GDM1 (cell line): ENCODE results near the gene RPL13.
"Not testable (repeated sequence)": the region's sequence is repeated elsewhere in the genome, so short reads cannot be mapped to it uniquely, and the experiment has no call there.

Experiments
- DNase-seq: peaks from one replicate; lab custom pipeline; 2025; lab: John Stamatoyannopoulos, UW

The RPL13 gene

DNA sequence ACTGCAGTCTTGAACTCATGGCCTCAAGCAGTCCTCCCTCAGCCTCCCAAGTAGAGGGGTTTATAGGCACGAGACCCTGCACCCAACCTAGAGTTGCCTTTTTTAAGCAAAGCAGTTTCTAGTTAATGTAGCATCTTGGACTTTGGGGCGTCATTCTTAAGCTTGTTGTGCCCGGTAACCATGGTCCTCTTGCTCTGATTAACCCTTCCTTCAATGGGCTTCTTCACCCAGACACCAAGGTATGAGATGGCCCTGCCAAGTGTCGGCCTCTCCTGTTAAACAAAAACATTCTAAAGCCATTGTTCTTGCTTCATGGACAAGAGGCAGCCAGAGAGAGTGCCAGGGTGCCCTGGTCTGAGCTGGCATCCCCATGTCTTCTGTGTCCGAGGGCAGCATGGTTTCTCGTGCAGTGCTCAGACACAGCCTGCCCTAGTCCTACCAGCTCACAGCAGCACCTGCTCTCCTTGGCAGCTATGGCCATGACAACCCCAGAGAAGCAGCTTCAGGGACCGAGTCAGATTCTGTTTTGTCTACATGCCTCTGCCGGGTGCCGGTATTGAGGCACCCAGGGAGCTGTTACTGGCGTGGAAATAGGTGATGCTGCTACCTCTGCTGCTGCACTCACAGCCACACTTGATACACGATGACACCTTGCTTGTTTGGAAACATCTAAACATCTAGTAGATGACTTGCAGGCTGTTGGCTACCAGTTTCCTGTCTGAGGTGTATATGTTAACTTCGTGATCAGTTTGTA lies 3.3 kb downstream of the RPL13 start:
- no peak for DNase-seq

DNA sequence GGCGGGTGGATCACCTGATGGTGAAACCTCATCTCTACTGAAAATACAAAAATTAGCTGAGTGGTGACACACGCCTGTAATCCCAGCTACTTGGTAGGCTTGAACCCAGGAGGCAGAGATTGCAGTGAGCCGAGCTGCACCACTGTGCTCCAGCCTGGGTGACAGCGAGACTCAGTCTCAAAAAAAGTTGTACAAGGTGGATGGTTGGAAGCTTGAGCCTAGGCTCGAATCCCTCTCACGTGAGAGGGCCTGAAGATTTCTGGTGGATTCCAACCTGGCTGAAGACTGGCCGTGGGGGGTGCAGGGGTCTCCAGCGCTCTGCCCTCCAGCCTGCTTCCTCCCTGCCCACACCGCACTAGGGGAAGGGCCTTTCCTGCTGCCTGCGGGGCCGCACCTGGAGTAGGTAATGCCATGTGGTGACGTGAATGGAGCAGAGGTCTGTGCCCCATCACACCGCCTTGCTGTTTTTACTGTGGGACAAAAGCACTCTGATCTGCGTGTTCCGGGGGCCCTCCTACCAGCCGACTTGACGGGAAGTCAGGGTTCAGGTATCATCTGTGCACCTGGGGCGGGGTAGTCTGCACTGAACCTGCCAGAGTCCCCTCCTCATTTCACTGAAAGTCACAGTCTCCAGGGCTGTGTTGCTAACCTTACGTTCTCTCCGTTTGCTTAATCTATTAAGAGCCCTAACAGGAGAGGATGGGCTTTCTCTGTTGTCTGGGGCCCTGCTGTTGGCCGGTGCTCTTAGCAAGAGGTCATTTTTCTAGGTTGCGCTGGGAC lies 4.2 kb downstream of the RPL13 start:
- DNase-seq: no peak

DNA sequence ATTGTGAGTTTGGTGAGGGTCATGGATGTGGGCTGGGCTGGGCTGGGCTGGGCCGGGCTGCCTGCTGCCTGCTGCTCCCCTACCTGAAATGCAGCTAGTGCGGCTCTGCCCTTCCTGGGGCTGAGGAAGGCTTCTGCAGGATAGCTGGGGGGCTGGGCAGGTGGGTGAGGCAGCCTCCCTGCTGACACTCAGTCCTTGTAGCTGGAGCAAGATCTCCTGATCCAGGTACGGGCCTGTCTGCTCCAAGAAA lies 4.7 kb downstream of the RPL13 start:
- no peak for DNase-seq

DNA sequence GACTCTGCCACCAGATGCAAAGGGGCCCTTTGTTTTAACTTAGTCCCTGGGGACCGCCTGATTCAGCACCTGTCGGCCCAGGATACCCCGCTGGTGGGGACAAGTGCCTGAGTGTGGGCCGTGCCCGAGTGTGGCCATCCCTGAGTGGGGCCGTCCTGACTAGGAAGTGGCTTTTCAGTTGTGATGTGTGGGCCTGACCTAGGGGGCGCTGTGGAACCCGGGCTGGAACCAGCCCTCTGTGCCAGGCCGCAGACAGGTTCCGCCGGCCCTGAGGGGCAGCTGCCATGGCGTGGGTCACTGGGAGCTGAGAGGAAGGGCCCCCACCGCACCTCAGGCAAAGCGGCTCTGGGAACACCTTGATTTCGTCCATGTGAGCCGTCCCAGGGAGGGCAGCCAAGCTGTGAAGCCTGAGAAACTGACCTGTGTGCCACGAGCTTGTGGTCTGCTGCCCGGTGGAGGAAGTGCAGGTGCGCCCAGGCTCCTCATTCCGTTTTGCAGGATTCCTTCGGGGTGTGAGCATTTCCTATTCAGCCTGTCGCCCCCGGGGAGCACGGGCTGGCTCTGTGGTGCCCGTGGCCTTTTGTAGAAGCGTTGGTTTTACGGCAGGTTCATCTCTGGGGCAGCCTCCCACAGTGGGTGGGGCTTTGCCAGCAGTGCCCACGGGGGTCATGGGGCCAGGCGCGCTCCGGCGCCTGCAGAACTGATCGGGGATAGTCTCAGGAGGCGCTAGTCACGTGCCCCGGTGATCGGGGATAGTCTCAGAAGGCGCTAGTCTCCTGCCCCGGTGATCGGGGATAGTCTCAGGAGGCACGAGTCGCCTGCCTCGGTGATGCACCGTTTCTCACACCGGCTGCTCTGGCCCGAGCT lies 5.3 kb downstream of the RPL13 start:
- DNase-seq: peak; percentile 27

DNA sequence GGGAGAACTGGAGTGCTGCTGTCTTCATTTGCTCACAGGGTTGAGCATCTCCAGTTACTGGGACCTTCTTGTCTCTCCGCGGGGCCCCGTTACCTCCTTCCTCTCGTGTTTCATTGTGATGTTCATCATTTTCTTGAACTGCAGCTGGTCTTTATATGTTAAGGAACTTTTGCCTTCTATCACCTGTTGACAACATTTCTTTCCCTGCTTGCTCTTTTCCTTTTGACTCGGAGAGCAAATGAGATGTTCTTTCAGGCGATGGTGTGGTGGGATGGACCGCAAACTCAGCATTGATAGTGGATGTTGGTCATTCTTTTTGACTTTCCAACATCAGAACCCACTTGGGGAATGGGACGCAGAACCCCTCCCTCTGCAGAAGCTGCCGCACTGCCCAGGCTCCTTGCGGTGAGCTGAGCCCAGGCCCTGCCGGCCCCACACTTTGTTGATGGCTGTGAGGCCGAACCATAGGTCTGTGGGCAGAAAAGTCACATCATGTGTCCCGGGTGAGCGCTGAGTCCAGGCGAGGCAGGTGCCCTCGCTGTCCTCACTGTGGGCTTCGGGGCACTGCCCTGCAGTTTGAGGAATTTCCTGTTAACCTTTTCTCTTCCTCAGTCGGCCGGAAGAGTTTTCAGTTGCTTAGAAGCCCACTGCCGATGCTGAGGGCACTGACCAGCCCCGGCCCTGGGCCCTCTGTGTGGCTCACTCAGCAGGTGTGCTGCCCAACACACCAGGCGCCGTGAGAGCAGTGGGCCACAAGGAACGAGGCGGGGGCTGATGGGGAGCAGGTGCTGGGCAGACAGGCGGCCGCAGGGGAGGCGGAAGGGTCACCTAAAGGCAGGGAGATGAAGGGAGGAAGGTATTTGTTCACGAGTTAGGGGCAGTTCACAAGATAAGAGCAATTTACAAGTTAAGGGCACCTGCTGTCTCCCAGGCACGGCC lies 7.4 kb downstream of the RPL13 start:
- no peak for DNase-seq

DNA sequence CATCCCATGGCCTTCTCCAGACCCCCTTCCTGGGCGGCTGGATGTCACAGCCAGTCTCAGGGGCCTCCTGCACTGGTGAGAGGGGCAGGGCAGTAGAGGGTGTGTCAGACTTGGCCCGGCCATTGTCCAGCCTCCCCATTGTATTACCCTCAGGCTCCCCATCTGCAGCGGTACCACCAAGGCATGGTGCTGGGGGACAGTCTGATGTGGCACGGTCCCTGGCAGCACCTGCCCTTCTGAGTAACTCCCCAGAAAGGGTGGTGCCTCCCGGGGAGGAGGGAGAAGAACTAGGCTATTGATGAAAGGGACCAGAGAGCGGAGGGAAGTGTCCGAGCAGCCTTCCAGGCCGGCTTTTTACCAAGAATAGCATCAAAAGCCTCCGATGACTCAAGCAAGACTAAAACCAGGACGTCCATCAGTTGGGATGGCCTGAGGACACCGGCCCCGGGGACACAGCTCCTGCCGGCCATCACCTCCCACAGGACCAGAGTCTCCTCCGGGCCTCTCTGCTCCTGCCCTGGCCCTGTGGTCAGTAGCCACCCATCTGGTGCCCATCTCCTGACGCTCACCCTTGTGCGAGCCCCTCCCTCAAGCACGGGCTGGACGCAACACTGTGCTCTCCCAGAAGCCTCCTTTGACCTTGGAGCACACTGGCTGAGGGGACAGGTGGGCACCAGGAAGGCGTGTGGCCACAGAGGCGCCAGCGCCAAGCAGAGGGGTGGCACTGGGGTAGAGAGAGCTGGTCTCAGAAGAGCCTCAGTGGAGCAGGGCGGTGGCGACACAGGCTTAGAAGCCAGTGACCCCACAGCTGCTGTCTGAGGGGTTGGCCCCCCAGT lies 9.2 kb downstream of the RPL13 start:
- DNase-seq: no peak

DNA sequence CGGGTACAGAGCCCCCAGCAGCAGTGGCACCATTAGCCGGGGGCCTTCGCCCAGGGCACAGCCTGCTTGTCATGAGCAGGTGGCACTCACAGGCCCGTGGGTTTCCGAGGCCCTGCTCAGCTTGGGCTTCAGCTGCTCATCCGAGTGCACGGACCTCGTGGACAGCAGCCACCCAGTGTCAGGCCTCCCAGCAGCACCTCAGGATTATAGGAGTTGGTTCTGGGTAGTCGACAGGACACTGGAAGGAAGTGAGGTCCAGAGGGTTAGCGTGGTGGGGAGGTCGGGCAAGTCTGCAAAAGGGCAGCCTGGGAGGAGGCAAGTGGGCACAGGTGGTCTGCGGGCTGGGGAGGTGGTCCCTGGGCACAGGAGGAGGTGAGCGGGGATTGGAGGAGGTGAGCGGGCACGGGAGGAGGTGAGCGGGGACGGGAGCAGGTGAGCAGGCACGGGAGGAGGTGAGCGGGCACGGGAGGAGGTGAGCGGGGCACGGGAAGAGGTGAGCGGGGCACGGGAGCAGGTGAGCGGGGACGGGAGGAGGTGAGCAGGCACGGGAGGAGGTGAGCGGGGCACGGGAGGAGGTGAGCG lies 10.0 kb downstream of the RPL13 start:
- no peak for DNase-seq

DNA sequence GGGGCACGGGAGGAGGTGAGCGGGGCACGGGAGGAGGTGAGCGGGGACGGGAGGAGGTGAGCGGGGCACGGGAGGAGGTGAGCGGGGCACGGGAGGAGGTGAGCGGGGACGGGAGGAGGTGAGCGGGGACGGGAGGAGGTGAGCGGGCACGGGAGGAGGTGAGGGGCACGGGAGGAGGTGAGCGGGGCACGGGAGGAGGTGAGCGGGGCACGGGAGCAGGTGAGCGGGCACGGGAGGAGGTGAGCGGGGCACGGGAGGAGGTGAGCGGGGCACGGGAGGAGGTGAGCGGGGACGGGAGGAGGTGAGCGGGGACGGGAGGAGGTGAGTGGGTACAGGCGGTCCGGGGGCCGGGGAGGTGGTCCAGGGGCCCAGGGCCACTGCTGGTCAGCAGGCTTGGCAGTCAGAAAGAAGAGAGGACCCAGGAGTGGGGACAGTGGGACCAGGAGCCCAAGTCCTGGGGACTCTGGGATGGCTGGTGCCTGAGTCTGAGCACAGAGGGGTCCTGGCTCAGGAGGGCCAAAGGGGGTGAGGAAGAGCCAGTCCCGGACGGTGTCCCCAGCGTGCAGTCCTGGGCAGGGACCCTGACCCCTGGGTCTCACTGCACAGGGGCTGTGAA lies 10.6 kb downstream of the RPL13 start:
- not testable (repeated sequence) for DNase-seq

DNA sequence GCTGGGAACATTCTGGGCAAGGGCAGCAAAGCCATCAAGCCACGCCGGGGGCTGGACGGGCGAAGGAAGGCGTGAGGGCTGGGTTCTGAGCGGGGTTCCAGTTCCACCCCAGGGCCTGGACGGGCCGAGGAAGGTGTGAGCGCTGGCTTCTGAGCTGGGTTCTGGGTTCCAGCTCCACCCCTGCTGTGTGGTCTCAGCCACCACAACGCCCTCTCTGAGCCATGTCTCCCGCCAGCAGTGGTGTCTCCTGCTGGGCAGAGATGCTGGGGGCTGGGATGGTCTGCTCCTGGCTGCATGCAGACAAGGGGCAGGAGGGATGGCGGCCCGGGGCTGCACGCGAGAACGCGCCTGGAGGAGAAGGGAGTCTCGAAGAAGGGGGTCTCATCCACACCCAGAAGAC lies 11.2 kb downstream of the RPL13 start:
- no peak for DNase-seq

DNA sequence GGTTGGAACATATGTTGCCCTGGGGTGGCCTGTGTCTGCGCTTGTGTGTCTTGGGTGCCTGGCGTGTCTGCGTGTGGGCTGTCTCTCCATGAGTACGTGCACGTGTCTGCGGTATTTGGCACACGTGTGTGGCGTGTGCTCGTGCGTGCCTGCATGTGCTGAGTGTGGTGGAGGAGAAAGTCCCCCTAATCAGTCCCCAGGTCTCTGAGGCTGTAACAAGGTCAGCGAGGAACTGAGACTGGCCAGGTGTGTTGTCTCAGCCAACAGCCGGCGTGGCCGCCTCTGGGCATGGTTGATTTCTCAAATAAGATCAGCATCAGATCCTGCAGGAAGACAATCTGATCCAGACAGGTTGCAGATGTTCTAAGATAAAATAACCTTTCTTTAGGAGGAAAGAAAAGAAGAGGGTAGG lies 11.6 kb downstream of the RPL13 start:
- no peak for DNase-seq

DNA sequence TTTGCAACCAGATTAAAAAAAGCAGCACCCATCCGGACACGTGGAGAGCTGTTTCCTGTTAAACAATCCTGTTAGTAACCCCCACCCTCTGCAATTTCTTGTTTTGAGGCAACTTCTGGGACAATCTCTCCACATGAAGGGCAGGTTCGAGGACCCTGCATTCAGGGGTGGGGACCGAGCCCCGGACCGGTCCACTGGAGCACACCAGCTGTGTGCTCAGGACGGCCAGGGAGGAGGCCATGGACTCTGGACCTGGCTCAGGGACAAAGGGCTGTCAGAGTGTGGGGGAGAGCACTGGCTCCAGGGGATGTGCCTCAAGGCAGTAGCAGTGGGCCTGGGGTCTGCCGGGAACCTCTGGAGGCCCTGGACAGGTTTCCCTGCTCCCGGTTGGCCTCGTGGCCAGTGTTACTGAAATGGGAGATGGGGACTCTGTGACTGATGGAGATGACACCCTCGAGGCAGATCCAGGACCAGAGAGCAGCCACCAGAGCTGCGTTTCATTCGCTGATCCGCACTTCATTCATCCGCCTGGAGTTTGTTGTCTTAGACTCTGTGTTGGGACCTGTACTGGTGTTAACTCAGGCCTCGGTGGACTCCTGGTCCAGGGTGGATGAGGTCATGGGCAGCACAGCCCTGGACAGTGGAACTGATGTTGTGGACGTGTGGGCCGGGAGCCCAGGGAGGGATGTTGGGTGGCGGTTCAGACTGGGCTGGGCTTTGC lies 12.2 kb downstream of the RPL13 start:
- no peak for DNase-seq

DNA sequence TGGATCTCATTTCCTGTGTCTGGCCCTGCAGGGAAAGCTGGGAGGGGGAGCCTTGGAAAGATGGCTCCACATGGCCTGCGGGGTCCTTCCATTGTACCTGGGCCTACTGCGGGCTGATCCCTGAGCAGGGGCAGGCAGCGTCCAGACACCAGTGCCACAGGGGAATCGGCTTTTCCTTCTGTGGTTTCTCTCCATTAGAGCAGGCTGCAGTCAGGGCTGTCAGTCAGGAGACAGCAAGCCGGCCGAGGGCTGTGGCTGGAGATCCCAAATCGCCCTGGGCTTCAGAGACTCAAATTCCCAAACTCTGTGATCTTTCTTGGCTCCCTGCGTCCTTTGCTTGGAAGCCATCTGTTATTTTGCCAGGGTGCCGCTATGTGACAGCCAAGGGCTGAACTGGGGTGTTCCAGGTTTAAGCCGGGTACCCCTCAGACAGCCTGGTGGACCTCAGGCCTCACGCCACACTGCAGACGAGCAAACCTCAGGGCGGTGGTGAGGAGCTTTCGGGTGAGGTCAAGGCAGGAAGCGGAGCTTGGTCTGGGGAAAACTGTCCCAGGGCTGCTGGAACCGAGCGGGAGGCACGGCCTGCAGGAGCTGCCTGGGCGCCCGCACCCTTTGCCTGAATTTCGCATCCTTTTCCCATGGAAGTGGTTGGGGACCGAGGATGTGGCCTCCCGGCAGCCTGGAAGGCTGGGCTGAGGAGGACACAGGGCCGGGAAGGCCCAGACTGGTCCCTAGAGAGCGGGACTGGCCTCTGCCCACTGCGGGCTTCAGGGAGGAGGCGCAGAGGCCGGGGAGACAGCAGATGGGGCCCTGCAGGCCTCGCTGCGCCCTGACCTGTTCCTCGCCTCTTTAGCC lies 13.6 kb downstream of the RPL13 start:
- no peak for DNase-seq

DNA sequence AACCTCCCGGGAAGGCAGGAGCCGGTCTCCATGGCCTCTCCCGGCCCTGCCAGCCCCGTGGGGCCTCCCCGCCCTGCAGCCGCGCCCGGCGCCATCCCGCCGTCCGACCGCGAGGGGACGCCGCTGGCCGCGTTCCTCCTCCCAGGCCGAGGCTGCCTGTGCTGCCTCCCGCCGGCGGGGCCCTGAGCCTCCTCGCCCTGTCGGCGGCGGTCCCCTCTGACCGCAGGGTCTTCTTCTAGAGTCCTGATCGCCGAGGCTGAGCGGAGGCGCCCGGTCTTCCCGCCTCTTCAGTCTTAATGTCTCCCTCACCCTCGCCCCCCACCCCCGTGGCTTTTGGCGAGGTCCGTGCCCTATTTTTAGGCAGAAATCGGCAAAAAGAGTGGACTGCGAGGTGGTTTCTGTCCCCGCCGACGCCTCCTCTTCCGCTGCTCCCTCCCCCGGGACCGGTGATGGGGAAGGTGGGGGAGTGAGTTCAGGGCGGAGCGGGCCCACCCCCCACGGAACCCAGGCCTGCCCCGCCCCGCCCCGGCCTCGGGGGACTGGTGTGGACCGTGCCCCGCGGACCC lies 14.3 kb downstream of the RPL13 start:
- peak; percentile 13 for DNase-seq

DNA sequence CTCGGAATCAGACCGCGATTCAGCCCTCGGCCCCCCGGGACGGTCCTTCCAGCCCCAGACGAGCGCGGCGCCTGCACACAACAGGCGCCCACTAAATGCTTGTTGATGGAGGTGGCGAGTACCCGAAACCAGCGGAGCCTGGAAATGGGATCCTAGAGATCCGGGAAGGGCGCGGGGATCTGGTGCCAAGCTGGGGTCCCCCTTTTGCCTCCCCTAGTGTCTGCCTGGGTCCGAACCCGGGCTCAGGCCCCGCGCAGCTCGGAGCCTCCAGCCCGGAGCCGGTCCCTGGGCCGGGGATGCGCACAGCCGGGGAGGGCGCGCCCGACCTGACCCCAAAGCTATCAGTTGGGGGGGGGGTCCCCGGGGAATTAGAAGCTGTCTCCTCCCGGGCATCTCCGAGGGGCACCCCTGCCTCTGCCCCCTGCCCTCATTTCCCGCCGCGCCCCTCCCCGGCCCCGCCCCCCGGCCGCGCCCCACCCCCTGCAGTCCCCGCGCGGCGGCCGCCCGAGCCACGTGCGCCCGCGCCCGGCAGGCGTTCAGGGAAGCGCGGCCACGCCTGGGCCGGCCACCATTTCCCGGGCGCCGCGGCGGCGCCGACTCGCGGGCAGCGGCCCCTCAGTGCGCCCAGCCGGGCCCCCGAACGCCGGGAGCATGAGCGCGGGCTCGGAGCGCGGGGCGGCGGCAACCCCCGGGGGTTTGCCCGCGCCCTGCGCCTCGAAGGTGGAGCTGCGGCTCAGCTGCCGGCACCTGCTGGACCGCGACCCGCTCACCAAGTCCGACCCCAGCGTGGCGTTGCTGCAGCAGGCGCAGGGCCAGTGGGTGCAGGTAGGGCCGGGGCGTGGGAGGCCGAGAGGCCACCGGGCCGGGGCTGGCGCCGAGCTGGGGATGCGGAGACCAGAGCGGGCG lies 15.0 kb downstream of the RPL13 start, which contains the start of gene CPNE7:
Gene CPNE7 (plus strand): TSS at position 512 of the 906 bp plus-strand sequence. CDS start 140 bp downstream, at position 652.
- no peak for DNase-seq

DNA sequence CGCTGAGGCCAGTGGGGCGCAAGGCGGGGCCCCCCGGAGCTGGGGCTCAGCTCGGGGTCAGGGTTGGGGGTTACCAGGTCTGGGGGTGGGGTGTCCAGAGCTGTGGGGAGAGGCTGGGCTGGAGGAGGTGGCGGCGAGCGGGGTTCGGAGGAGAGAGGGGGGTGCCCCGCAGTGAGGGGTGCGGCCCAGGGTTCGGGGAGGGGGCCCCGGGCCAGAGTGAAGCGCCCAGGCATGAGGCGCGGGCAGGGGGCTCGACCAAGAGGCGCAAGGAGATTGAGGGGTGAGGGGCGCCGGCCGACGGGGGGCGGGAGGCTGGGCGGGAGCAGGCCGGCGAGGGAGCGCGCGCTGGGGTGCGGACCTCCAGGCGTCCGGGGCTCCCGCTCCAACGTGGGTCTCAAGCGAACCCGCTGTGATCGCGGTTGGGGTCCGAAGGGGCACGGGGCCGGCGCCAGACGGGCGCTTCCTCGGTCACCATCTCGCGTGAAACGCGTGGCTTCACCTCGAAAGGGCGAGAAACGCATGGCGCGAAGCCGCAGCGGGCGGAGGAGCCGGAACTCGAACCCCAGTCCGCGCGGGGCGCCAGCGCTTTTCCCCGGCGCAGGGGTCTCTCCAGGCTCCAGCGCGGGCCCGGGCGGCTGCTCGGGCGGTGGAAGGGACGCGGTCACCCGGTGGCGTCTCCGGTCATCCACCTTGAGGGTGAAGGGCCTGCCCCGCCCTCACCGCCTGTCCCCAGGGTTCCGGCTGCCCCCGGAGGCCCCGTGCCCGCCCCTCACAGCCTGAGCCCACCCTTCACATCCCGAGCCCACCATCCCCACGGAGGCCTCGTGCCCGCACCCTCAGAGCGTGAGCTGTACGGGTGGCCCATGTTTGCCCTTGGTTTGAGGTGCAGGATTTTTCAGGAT lies 15.9 kb downstream of the RPL13 start:
- DNase-seq: no peak
